Keratinocyte (primary cell): ENCODE measurements around the gene GRK5. TPM values are rescaled to one million over a fixed set of nuclear protein-coding genes. Genes with fewer than 3 reads are reported as not detected.

Experiments
- DNase-seq: peaks from one replicate; pipeline ENCODE4 v3.0.0-alpha.2; 2011; ENCODE audit warnings: low read depth, missing footprints, low spot score
- FAIRE-seq: peaks from 2 replicates; lab custom pipeline; 2011; peaks lifted over from hg19 to GRCh38; lab: Jason Lieb, UNC
- H2AFZ ChIP-seq: 2 replicates; pipeline ENCODE4 v1.6.0; 2012; ENCODE audit warnings: low read length, control low read depth, inconsistent platforms; ENCODE audit not compliant: control insufficient read depth
- H3K27ac ChIP-seq: 2 replicates; pipeline ENCODE4 v1.5.1; 2011; ENCODE audit warnings: low read length; ENCODE audit not compliant: control insufficient read depth, insufficient read depth
- H3K27me3 ChIP-seq: 3 replicates; pipeline ENCODE4 v1.6.0; 2011; ENCODE audit warnings: low read length; ENCODE audit not compliant: control insufficient read depth, insufficient read depth; ENCODE audit errors: extremely low read depth
- H3K36me3 ChIP-seq, 2 experiments: 2 replicates in 1 of 2; 3 replicates in 1 of 2; pipeline ENCODE4 v1.5.1; 2011; ENCODE audit warnings: low read length in 2 of 2, mild to moderate bottlenecking in 1 of 2; ENCODE audit not compliant: control insufficient read depth in 2 of 2, insufficient read depth in 2 of 2; ENCODE audit errors: extremely low read depth in 1 of 2
- H3K4me1 ChIP-seq: 3 replicates; pipeline ENCODE4 v1.5.1; 2011; ENCODE audit warnings: low read length; ENCODE audit not compliant: control insufficient read depth, insufficient read depth; ENCODE audit errors: extremely low read depth
- H3K4me2 ChIP-seq: 3 replicates; pipeline ENCODE4 v1.6.0; 2011; ENCODE audit warnings: low read depth, low read length; ENCODE audit not compliant: control insufficient read depth, insufficient read depth; ENCODE audit errors: extremely low read depth
- H3K4me3 ChIP-seq, 3 experiments: fragments of 200-600 bp in 1 of 3; sonication (generic) in 1 of 3; 2 replicates in 2 of 3; 3 replicates in 1 of 3; pipeline ENCODE4 v1.5.1; 2011 to 2016; ENCODE audit warnings: low read length in 3 of 3, mild to moderate bottlenecking in 3 of 3, control low read depth in 2 of 3, inconsistent platforms in 1 of 3, low read depth in 1 of 3, mixed read lengths in 1 of 3, mixed run types in 1 of 3, moderate library complexity in 1 of 3; ENCODE audit not compliant: control insufficient read depth in 2 of 3, insufficient read depth in 2 of 3; ENCODE audit errors: extremely low read depth in 1 of 3
- H3K79me2 ChIP-seq: 2 replicates; pipeline ENCODE4 v1.6.0; 2012; ENCODE audit warnings: low read length; ENCODE audit not compliant: control insufficient read depth, insufficient read depth
- H3K9ac ChIP-seq: 3 replicates; pipeline ENCODE4 v1.6.0; 2011; ENCODE audit warnings: low read length; ENCODE audit not compliant: control insufficient read depth, insufficient read depth; ENCODE audit errors: extremely low read depth
- H3K9me1 ChIP-seq: 3 replicates; pipeline ENCODE4 v1.6.0; 2011; ENCODE audit warnings: low read length; ENCODE audit not compliant: control insufficient read depth, insufficient read depth; ENCODE audit errors: extremely low read depth
- H3K9me3 ChIP-seq: 2 replicates; pipeline ENCODE4 v1.5.1; 2012; ENCODE audit warnings: low read depth, low read length; ENCODE audit not compliant: control insufficient read depth
- H4K20me1 ChIP-seq: 3 replicates; pipeline ENCODE4 v1.6.0; 2011; ENCODE audit warnings: low read length; ENCODE audit not compliant: control insufficient read depth, insufficient read depth; ENCODE audit errors: extremely low read depth
- CTCF ChIP-seq, 3 experiments: IDR thresholded peaks in 1 of 3; conservative IDR thresholded peaks in 1 of 3; optimal IDR thresholded peaks in 1 of 3; 2 replicates in 2 of 3; 3 replicates in 1 of 3; pipeline versions ENCODE3 to v1.5.1; 2011; ENCODE audit warnings: low read length in 3 of 3, mild to moderate bottlenecking in 3 of 3, moderate library complexity in 2 of 3, control low read depth in 1 of 3, inconsistent platforms in 1 of 3; ENCODE audit not compliant: insufficient read depth in 2 of 3; ENCODE audit errors: extremely low read depth in 1 of 3
- EZH2 ChIP-seq: IDR thresholded peaks from one replicate; pipeline ENCODE4 v1.6.1; 2012; ENCODE audit warnings: inconsistent platforms, mild to moderate bottlenecking, low read length, moderate library complexity
- dilution Hi-C: fragments of 300-500 bp; cut with MboI; formaldehyde crosslinking; loops from one replicate; pipeline ENCODE4 v1.7.0; 2020; ENCODE audit warnings: low sequenced_read_pairs; ENCODE audit not compliant: extremely low pct_ligation_motif_present
- polyA plus RNA-seq, 5 experiments: library from polyadenylated mRNA; depleted of rRNA in 3 of 5; stranded (reverse) in 3 of 5; stranded (forward) in 1 of 5; unstranded in 1 of 5; fragments of >200 nt; gene quantifications; 1 replicate in 1 of 5; 2 replicates in 3 of 5; 3 replicates in 1 of 5; pipeline versions ENCODE4 v1.2.1 to v1.2.3, GENCODE V29; 2011 to 2012; ENCODE audit warnings: missing spikeins in 2 of 5, low read depth in 1 of 5, low replicate concordance in 1 of 5

The GRK5 gene
- polyA plus RNA-seq, 1 donor (not counting 4 experiments of a cell fraction or from before 2014, with no cell fraction given) = 7.6 TPM

GRCh38 chr10:119373294-119374102 lies 166.1 kb downstream of the GRK5 start:
- dilution Hi-C loops = no loop called here
- FAIRE-seq = no peak
- H3K27me3 ChIP-seq = no peaks in the 10 kb centered on the region

DNA sequence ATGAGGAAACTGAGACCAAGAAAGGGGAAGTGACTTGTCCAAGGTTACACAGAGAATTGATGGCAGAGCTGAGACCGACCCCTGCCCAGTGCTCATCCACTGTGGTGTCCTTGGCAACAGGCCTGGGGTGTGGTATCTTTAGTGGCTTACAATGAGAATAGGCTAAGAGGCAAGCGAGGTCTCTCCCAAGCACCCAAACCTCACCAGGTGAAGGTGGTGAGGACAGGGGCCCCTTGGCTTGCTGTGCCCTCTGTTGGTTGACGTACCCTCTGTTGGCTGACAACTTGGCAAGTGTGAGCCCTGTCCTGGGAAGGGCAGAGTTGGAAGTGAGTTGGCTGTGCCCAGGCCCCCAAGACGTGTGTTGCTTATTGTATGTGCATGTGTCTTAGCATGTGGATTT lies 166.9 kb downstream of the GRK5 start:
- no peaks in the 10 kb centered on the region for H3K4me1 ChIP-seq
- H3K9me3 ChIP-seq = no peaks in the 10 kb centered on the region
- dilution Hi-C loops = no loop called here
- H3K9me1 ChIP-seq = no peaks in the 10 kb centered on the region
- no peaks in the 10 kb centered on the region for H3K27me3 ChIP-seq
- no peak overlapping the region for H3K4me3 ChIP-seq
- no peaks in the 10 kb centered on the region for H3K79me2 ChIP-seq
- FAIRE-seq (no peak), DNase-seq (no peak)
- H3K4me2 ChIP-seq = no peak overlapping the region
- H3K27ac ChIP-seq = no peak overlapping the region
- H3K9ac ChIP-seq = no peak overlapping the region
- no peak for TF ChIP-seq CTCF (optimal IDR thresholded peaks at IDR 0.05 in 1 of 3, IDR thresholded peaks at IDR 0.05 in 1 of 3, conservative IDR thresholded peaks at IDR 0.05 in 1 of 3; ENCODE audit: extremely low read depth in 1 of 3, insufficient read depth in 2 of 3, low read length in 3 of 3)
- no peaks in the 10 kb centered on the region for H3K36me3 ChIP-seq
- H4K20me1 ChIP-seq = no peaks in the 10 kb centered on the region
- no peak overlapping the region for H2AFZ ChIP-seq

More at GRCh38 chr10:119373294-119374102, 166.1 kb downstream of the GRK5 start:
- no peaks in the 10 kb centered on the region for H3K9me1 ChIP-seq
- no peak overlapping the region for H3K4me3 ChIP-seq
- no peaks in the 10 kb centered on the region for H3K36me3 ChIP-seq
- no peak overlapping the region for H3K27ac ChIP-seq
- no peaks in the 10 kb centered on the region for H4K20me1 ChIP-seq
- DNase-seq = no peak
- TF ChIP-seq EZH2 = no peak
- TF ChIP-seq CTCF (optimal IDR thresholded peaks at IDR 0.05 in 1 of 3, IDR thresholded peaks at IDR 0.05 in 1 of 3, conservative IDR thresholded peaks at IDR 0.05 in 1 of 3; ENCODE audit: extremely low read depth in 1 of 3, insufficient read depth in 2 of 3, low read length in 3 of 3) = no peak
- no peak overlapping the region for H3K4me2 ChIP-seq
- H3K9ac ChIP-seq = no peak overlapping the region
- no peaks in the 10 kb centered on the region for H3K79me2 ChIP-seq
- no peak overlapping the region for H2AFZ ChIP-seq
- no peaks in the 10 kb centered on the region for H3K4me1 ChIP-seq
- H3K9me3 ChIP-seq = no peaks in the 10 kb centered on the region
